ENCODE data around the gene PCDHA13.
"Not testable (repeated sequence)": the region's sequence is repeated elsewhere in the genome, so short reads cannot be mapped to it uniquely, and the experiment has no call there.

Gene PCDHA13

GRCh38 chr5:140881889-140882590 is at the start of gene PCDHA13:
Gene PCDHA13, plus strand, starts transcription at chr5:140882124. Its CDS starts 145 bp downstream, at chr5:140882269.
- Mint-ChIP-seq H3K4me3 (no peak within 1 kb of the TSS), H3K27ac (no peak within 1 kb of the TSS), H3K4me1 (no peaks in the 10 kb centered on the region), H3K36me3 (peaks cover 16% of the 10 kb centered on the region), H3K9me3 (peaks cover 37% of the 10 kb centered on the region), H3K27me3 (peaks cover 31% of the 10 kb centered on the region)

GRCh38 chr5:140833993-140834392 is 47.9 kb upstream of the PCDHA13 start, which contains the start of gene PCDHA7:
Gene PCDHA7, plus strand, starts transcription at chr5:140834269. Its CDS starts 115 bp downstream, at chr5:140834384.
- H3K27me3 Mint-ChIP-seq: peaks cover 36% of the 10 kb centered on the region
- no peak within 1 kb of the TSS for H3K27ac Mint-ChIP-seq
- H3K36me3 Mint-ChIP-seq: peaks cover 13% of the 10 kb centered on the region
- H3K4me1 Mint-ChIP-seq: no peaks in the 10 kb centered on the region
- peaks cover 13% of the 10 kb centered on the region for H3K9me3 Mint-ChIP-seq
- H3K4me3 Mint-ChIP-seq: no peak within 1 kb of the TSS

GRCh38 chr5:140834439-140835008 is 47.4 kb upstream of the PCDHA13 start:
- peaks cover 36% of the 10 kb centered on the region for H3K27me3 Mint-ChIP-seq
- peaks cover 13% of the 10 kb centered on the region for H3K36me3 Mint-ChIP-seq
- not testable (repeated sequence) for H3K27ac Mint-ChIP-seq, H3K4me1 Mint-ChIP-seq, H3K4me3 Mint-ChIP-seq
- H3K9me3 Mint-ChIP-seq: peaks cover 15% of the 10 kb centered on the region

- Mint-ChIP-seq H3K4me1 (no peaks in the 10 kb centered on the region), H3K9me3 (peaks cover 24% of the 10 kb centered on the region), H3K27me3 (peaks cover 41% of the 10 kb centered on the region), H3K27ac (no peak overlapping the region), H3K4me3 (no peak overlapping the region), H3K36me3 (peaks cover 16% of the 10 kb centered on the region)
These were observed 46.1 kb upstream of the PCDHA13 start for GRCh38 chr5:140835622-140836510.

GRCh38 chr5:140840978-140841962 is 40.7 kb upstream of the PCDHA13 start, which contains the start of gene PCDHA8:
Gene PCDHA8, plus strand, starts transcription at chr5:140841187. Its CDS starts 135 bp downstream, at chr5:140841322.
- Mint-ChIP-seq H3K4me1 (no peaks in the 10 kb centered on the region), H3K4me3 (no peak within 1 kb of the TSS), H3K36me3 (peaks cover 6% of the 10 kb centered on the region), H3K9me3 (peaks cover 10% of the 10 kb centered on the region), H3K27ac (no peak within 1 kb of the TSS), H3K27me3 (peaks cover 18% of the 10 kb centered on the region)

- no peak overlapping the region for H3K4me3 Mint-ChIP-seq
- H3K36me3 Mint-ChIP-seq: peaks cover 7% of the 10 kb centered on the region
- no peak overlapping the region for H3K27ac Mint-ChIP-seq
- H3K4me1 Mint-ChIP-seq: no peaks in the 10 kb centered on the region
- H3K9me3 Mint-ChIP-seq: peaks cover 17% of the 10 kb centered on the region
- H3K27me3 Mint-ChIP-seq: peaks cover 23% of the 10 kb centered on the region
These were observed 38.9 kb upstream of the PCDHA13 start for GRCh38 chr5:140842798-140843733.

- H3K27ac Mint-ChIP-seq, H3K4me1 Mint-ChIP-seq: not testable (repeated sequence)
These were observed 33.5 kb upstream of the PCDHA13 start, which contains the start of gene PCDHA9 for GRCh38 chr5:140848139-140849102. Gene PCDHA9, plus strand, starts transcription at chr5:140848382. Its CDS starts 114 bp downstream, at chr5:140848496.

GRCh38 chr5:140849831-140850634 is 31.9 kb upstream of the PCDHA13 start:
- H3K36me3 Mint-ChIP-seq, H3K4me3 Mint-ChIP-seq, H3K27me3 Mint-ChIP-seq, H3K9me3 Mint-ChIP-seq, H3K27ac Mint-ChIP-seq, H3K4me1 Mint-ChIP-seq: not testable (repeated sequence)

More at GRCh38 chr5:140848139-140849102, 33.5 kb upstream of the PCDHA13 start, which contains the start of gene PCDHA9:
- not testable (repeated sequence) for H3K9me3 Mint-ChIP-seq, H3K4me3 Mint-ChIP-seq, H3K36me3 Mint-ChIP-seq
- H3K27me3 Mint-ChIP-seq: peaks cover 11% of the 10 kb centered on the region

- peaks cover 5% of the 10 kb centered on the region for H3K9me3 Mint-ChIP-seq
- H3K4me3 Mint-ChIP-seq: no peak within 1 kb of the TSS
- peaks cover 9% of the 10 kb centered on the region for H3K27me3 Mint-ChIP-seq
- H3K36me3 Mint-ChIP-seq: no peaks in the 10 kb centered on the region
- H3K27ac Mint-ChIP-seq: no peak within 1 kb of the TSS
- no peaks in the 10 kb centered on the region for H3K4me1 Mint-ChIP-seq
These were observed 25.9 kb upstream of the PCDHA13 start, which contains the start of gene PCDHA10 for GRCh38 chr5:140855772-140856674. Gene PCDHA10, plus strand, starts transcription at chr5:140855897. Its CDS starts 152 bp downstream, at chr5:140856049.

GRCh38 chr5:140857177-140857986 is 24.5 kb upstream of the PCDHA13 start:
- H3K4me3 Mint-ChIP-seq: no peak overlapping the region
- peaks cover 13% of the 10 kb centered on the region for H3K27me3 Mint-ChIP-seq
- H3K4me1 Mint-ChIP-seq: no peaks in the 10 kb centered on the region
- peaks cover 2% of the 10 kb centered on the region for H3K36me3 Mint-ChIP-seq
- no peak overlapping the region for H3K27ac Mint-ChIP-seq
- H3K9me3 Mint-ChIP-seq: peaks cover 5% of the 10 kb centered on the region

GRCh38 chr5:140857987-140858240 is 24.0 kb upstream of the PCDHA13 start:
- Mint-ChIP-seq H3K36me3 (peaks cover 2% of the 10 kb centered on the region), H3K27ac (no peak overlapping the region), H3K9me3 (peaks cover 5% of the 10 kb centered on the region), H3K4me3 (no peak overlapping the region), H3K4me1 (no peaks in the 10 kb centered on the region), H3K27me3 (peaks cover 12% of the 10 kb centered on the region)
